Measurements from ENCODE around the gene PTPRN2.
"Not testable (repeated sequence)": the region's sequence is repeated elsewhere in the genome, so short reads cannot be mapped to it uniquely, and the experiment has no call there.

PTPRN2 gene

GRCh38 chr7:157703534-157704195 is 884.0 kb downstream of the PTPRN2 start:
- DNase-seq (ENCODE audit: low spot score): peak; percentile 55
- TF ChIP-seq CTCF (IDR thresholded peaks at IDR 0.05): no peak
- H3K4me3 ChIP-seq: no peak overlapping the region
- H3K27ac ChIP-seq: no peak overlapping the region

- Histone ChIP-seq H3K27ac (no peak overlapping the region), H3K4me3 (no peak overlapping the region)
- no peak for TF ChIP-seq CTCF (IDR thresholded peaks at IDR 0.05)
- DNase-seq (ENCODE audit: low spot score): peak; percentile 65
Measured at GRCh38 chr7:157703131-157703530, 884.5 kb downstream of the PTPRN2 start.

- TF ChIP-seq CTCF (IDR thresholded peaks at IDR 0.05): no peak
- peak; percentile 52 for DNase-seq (ENCODE audit: low spot score)
- Histone ChIP-seq H3K27ac (no peak overlapping the region), H3K4me3 (no peak overlapping the region)
Measured at GRCh38 chr7:157702311-157703023, 885.2 kb downstream of the PTPRN2 start.

GRCh38 chr7:157701395-157702180 is 886.0 kb downstream of the PTPRN2 start:
- peak; percentile 50 for DNase-seq (ENCODE audit: low spot score)
- not testable (repeated sequence) for H3K4me3 ChIP-seq, H3K27ac ChIP-seq

- peak; percentile 38 for DNase-seq (ENCODE audit: low spot score)
- no peak overlapping the region for H3K4me3 ChIP-seq
- TF ChIP-seq CTCF (IDR thresholded peaks at IDR 0.05): no peak
- H3K27ac ChIP-seq: no peak overlapping the region
Measured at GRCh38 chr7:157700231-157701005, 887.2 kb downstream of the PTPRN2 start.

GRCh38 chr7:157699357-157700013 is 888.1 kb downstream of the PTPRN2 start:
- H3K27ac ChIP-seq: no peak overlapping the region
- peak; percentile 50 for DNase-seq (ENCODE audit: low spot score)

GRCh38 chr7:157697287-157697686 is 890.3 kb downstream of the PTPRN2 start:
- H3K4me3 ChIP-seq; DNase-seq (ENCODE audit: low spot score); H3K27ac ChIP-seq: not testable (repeated sequence)

More at GRCh38 chr7:157699357-157700013, 888.1 kb downstream of the PTPRN2 start:
- TF ChIP-seq CTCF (IDR thresholded peaks at IDR 0.05): no peak
- H3K4me3 ChIP-seq: no peak overlapping the region

GRCh38 chr7:157695609-157696008 is 892.0 kb downstream of the PTPRN2 start:
- not testable (repeated sequence) for DNase-seq (ENCODE audit: low spot score); H3K27ac ChIP-seq; H3K4me3 ChIP-seq
